GM18520 (cell line): ENCODE data around the gene EXOC6B.
"Not testable (repeated sequence)": the region's sequence is repeated elsewhere in the genome, so short reads cannot be mapped to it uniquely, and the experiment has no call there.

Experiments
- ATAC-seq: cut with Tn5 transposase; IDR thresholded peaks from one replicate; pipeline ENCODE4 v1.9.1; 2021; ENCODE audit not compliant: unreplicated experiment

Gene EXOC6B

DNA sequence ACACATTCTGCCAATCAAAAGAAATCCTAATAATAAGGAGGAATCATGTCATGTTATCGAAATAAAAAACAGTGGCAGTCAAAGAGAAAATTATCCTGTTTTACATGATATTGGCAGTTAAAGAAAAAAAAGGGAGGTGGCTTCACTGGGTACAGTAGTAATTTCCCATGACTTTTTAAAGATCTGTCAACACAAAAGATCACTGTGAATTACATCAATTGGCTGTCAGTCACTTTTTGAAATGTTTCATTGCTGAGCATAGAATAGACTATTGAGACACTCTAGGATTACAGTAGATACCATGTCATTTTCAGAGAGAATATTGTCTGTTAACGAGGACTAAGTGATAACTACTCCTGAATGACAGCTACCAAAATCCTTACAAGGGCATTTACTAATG lies 342.5 kb downstream of the EXOC6B start:
- no peak for ATAC-seq

DNA sequence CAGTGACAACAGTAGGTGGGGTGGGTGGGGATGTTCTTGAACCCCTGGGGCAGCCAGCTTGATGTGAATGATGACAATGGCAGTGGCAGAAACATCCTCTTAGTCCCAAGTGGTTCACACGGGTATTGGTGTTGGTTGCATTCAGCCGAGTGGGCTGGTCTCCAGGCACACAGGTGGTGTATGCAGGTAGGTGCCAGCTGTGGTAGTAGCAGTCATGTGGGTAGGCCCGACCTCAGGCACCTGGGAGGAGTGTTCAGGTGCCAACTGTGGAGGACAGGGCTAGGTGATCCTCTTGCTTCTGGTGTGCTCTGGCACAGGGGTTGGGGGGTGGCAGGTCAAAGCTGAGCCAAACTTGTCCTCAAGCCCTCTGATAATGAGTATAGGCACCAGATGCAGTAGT lies 350.6 kb downstream of the EXOC6B start:
- ATAC-seq: no peak

DNA sequence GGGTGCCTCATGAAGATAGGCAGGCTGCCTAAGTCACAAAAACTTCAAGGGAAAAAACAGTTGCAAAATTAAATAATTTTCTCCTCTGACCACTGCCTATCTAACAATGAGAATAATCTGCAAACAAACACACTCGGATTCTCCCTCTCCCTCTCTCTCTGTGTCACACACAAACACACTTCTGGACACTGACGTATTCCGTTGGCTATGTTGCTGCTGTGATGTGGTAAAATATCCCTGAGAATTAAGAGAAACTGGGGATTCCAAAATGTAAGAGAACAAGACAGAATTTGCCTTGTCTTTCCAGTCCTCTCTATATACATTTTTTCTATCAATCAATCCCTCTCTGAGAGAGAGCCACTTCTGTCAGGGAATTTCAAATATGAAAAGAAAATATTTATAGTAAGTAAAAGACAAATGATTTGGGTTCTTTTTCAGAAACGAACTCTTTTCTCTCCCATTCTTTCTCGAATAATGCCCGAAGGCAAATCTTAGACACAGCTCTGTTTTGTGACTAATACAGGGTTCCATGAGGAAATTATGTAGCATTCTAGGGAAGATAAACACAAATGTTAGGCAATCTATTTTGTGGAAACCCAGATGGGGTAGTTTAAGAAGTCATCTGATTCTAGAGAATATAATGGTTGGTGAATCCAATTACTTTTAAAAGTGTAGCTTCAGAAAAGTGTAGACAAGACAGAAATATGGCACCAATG lies 367.9 kb downstream of the EXOC6B start:
- no peak for ATAC-seq

DNA sequence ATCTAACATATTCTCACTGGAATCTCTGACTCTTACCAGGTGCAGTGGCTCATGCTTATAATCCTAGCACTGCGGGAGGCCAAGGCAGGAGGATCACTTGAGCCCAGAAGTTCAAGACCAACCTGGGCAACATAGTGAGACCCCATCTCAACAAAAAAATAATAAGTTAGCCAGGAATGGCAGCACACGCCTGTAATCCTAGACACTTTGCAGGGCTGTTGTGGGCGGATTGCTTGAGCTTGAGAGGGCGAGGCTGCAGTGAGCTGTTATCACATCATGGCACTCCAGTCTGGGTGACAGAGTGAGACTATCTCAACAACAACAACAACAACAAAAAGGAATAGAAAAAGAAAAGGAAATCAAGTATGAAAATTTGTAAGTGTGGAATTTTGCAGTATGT lies 371.6 kb downstream of the EXOC6B start:
- ATAC-seq: no peak

DNA sequence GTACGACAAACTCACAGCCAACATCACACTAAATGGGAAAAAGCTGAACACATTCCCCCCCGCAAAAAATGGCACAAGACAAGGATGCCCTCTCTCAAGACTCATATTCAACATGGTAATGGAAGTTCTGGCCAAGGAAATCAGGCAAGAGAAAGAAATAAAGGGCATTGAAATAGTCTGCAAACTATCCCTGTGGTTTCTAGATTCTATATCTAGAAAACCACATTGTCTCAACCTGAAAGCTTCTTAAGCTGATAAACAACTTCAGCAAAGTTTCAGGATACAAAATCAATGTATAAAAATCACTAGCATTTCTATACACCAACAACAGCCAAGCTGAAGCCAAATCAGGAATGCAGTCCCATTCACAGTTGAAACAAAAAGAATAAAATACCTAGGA lies 383.6 kb downstream of the EXOC6B start:
- no peak for ATAC-seq

DNA sequence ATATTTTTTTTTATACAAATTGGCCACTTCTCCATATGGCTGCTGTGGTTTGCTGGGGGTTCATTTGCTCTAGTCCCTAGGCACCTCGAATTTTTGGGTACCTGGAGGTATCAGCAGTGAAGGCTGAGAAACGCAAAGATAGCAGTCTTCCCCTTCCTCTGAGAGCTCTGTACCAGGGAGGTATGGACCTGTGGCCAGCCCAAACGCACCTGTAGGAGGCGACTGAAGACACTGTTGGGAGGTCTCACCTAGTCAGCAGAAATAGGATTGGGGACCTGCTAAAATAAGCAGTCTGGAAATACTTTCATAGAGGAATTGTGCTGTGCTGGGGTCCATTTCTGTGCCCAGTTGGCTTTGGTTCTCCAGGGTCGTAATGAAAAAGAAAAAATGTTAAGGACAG lies 385.9 kb downstream of the EXOC6B start:
- ATAC-seq: no peak

DNA sequence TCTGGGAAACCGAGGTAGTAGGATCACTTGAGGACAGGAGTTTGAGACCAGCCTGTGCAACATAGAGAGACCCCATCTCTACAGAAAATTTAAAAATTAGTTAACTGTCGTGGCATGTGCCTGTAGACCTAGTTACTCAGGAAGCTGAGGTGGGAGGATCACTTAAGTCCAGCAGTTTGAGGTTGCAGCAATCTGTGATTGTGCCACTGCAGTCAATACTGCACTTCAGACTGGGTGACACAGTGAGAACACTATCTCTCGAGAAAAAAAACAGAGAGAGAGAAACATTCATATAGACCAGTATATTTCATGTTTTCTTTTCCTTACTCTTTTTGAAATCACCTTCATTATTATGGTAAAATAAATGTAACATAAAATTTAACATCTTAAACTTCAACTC lies 387.5 kb downstream of the EXOC6B start:
- ATAC-seq: no peak

DNA sequence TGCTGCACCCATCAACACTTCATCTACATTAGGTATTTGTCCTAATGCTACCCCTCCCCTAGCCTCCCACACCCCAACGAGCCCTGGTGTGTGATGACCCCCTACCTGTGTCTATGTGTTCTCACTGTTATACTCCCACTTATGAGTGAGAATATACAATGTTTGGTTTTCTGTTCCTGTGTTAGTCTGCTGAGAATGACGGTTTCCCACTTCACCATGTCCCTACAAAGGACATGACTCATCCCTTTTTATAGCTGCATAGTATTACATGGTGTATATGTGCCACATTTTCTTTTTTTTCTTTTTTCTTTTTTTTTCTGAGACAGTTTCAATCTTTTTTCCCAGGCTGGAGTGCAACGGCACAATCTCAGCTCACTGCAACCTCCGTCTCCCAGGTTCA lies 394.1 kb downstream of the EXOC6B start:
- ATAC-seq: no peak

DNA sequence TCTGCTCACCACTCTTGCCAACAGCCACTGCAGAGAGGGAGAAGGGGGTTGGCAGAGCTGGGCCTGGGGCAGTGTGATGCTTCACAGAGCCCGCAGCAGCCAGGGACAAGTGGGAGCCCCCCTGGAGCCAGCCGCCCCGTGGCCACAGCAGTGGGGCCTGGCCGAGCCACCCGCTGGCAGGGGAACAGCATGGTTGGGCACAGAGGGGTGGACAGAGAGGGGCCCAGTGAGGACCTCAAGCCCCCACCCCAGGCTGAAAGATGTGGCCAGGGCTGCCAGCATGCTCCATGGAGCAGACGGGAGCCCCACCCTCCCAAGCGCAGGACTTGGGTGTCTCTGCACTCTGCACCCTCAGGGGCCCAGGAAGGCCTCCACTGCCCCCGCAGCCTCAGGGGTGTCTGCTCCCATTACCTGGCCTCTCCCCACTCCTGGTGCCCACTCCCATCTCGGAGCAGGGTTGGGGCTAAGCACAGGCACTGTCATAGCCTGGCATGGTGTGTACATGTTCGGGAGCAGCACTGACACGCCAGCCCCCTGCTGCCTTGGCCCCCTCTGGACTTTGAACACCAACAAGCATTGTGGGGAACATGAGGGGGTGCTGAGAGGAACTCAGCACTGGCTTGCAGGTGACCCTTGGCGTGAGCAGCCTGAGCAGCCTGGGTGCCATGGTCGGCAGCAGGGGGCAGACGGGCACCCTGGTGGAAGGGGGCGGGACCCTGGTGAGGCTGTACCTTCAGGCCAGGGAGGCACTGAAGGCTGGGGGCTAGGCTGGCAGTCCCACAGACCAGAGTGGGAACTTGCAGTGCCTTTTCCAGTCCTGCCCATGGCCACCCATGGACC lies 398.6 kb downstream of the EXOC6B start:
- ATAC-seq: no peak

DNA sequence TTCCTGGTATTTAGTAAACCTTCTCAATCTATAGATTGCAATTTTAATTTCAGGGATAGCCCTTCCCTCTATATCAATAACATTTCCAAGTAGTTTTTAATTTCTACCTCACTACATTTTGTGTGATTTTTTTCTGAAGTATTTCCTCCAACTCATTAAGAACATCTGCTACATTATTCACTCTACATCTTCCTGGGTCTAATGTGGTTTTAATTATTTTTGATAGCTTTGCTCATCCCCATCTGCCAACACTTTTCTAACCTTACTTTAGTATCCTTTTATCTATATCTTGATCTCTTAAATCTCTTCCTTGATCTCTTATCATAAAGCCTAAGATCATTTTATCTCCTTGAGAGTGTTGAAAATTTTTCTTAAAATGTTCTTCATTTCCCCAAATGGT lies 399.8 kb downstream of the EXOC6B start:
- no peak for ATAC-seq

DNA sequence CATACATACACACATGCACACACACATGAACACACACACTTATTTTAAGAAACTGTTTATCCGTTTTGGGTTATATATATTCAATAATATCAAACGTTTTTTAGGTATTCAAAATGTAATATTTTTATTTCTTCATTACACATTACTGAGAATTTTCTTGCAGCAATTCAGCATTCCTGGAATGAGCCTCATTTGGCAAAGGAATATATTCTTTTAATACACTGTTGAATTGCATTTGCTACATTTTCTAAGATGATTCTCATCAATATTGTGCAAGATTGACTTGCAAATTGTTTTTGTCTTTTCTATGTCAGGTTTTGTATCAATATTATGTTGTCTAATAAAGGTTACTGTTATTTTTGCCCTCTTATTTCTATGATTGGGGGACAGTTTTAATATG lies 402.1 kb downstream of the EXOC6B start:
- no peak for ATAC-seq

DNA sequence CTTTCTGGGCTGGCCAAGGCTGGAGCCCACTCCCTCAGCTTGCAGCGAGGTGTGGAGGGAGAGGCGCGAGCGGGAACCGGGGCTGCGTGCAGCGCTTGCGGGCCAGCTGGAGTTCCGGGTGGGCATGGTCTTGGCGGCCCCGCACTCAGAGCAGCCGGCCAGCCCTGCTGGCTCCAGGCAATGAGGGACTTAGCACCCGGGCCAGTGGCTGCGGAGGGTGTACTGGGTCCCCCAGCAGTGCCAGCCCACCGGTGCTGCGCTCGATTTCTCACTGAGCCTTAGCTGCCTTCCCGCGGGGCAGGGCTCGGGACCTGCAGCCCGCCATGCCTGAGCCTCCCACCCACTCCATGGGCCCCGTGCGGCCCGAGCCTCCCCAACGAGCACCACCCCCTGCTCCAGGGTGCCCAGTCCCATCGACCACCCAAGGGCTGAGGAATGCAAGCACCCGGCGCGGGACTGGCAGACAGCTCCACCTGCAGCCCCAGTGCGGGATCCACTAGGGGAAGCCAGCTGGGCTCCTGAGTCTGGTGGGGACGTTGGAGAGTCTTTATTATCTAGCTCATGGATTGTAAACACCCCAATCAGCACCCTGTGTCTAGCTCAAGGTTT lies 404.0 kb downstream of the EXOC6B start:
- ATAC-seq: not testable (repeated sequence)

DNA sequence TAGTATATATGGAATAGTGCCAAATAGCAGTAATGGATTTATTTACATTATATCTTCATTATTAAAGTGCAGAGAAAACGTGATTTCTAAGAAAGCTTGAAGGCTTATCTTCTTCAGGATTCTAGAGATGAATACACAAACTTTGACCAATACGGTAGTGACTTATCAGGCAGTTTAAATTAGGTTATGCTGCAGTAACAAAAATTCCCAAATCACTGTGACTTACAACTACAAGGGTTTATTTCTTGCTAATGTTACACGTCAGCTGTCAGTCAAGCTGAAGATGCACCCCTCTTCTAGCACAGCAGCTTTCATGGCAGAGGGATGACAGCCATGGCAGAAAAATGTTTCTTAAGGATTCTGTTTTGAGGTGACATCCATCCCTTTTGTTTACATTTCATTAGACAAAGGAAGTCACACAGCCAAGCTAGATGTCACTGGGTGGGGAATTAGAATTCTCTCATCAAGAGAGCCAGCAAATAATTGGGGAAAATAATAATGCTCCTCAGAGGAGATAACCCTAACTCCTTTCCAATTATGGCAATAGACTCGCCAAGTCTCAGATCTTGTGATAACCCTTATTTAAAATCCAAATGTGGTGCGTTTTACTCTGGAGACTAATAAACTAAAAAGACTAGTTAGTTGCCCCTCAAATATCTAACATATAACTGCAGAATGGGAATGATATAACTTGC lies 409.9 kb downstream of the EXOC6B start:
- no peak for ATAC-seq

DNA sequence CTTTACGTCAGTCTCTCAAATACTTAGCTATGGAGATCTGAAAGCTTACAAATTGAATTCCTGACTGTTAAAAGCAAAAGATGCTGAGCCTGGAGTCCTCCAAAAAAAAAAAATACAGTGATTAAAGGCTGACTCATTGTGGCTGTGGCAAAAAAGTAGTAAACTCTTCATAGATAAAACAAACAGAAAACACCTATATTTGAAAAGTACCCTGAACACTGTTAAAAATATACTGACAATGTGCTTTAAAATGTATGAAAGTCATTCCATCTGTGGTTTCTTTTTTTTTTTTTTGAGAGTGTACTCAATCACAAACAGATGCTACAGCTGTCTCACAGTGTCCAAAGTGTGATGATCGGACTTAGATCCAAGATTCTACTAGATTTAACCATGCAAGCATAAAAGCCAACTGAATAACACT lies 410.6 kb downstream of the EXOC6B start:
- no peak for ATAC-seq

DNA sequence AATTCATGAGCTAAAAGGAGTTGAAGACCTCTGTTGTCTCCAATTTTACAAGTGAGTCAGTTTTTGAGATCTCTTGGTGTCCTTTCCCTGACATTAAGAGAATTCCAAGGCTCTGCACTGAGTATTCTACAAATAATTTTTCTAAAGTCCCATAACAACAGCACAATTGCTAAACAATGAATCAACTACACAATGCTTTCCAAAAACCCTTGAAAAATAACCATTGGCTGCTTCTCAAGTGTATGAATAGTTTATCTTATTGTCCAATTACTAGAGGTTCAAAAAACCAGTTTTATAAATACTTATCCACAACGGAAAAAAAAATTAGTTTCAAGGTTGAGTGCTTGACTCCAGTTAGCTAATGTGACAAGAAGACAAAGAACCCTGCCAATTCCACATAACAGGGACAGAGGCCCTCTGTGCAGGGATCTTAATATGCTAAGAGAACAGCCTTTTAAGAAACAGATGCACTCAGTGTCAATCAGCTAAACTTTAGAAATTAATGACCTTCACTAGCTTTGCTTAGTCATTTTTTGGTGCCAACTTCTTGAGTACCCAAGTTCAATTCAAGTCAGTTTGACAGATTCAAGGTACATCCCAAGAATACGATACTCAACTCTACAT lies 411.6 kb downstream of the EXOC6B start:
- ATAC-seq: no peak

DNA sequence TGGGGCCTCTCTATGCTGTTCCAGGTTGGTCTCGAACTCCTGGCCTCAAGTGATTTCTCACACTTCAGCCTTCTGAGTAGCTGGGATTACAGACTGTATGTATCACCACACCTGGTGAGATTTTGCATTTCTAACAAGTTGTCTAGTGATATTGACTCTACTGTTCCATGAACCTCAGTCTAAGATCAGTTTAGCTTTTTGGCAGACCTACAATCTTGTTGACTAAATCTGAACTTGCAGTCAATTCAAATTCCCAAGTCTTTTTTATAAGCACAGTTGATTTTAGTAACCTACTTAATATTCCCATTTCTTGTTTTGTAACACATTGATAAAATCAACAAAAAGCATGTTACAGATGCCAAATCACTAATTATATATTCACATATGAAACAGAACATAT lies 412.1 kb downstream of the EXOC6B start:
- no peak for ATAC-seq

DNA sequence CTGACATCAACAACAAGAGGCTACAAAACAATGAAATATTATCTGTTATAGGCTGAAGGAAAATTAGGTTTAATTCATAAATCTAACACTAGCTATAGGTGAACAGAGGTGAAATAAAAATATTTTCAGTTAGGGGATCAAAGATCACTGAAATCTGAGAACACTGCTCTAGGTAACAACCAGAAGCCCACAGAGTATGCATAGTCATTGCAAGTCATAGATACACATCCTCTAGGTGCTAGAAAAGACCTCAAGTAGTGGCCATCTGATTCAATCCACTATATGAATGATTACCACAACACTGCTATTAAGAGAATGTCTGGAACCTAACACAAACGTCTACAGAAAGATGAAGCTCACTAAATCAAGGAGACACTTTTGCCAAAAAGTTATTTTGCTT lies 413.6 kb downstream of the EXOC6B start:
- no peak for ATAC-seq

DNA sequence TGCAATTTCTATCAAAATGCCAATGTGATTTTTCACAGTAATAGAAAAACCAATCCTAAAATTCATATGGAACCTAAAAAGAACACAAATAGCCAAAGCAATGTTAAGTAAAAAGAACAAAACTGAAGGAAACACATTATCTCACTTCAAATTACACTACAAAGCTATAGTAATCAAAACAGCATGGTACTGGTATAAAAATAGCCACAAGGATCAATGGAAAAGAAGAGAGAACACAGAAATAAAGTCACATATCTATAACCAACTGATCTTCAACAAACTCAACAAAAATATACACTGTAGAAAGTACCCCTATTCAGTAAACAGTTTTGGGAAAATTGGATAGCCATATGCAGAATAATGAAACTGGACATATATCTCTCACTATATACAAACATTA lies 426.0 kb downstream of the EXOC6B start:
- no peak for ATAC-seq

DNA sequence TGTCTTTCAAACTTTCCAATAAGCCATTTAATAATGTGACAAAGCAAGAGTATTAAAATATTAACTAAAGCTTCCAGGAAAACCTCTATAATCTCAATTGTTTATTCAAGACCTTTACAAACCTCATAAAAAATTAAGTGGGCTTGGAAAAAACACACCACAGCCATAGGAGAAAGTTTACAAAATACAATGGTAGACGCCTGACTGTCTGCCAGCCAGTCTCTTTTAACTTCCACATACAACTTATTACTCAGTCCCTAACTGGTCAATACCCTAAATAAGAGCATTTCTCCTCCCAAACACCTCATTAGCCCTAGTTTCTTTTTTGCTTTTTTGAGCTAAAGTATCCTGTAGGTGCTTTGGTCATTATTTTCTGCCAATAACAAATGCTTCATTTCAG lies 430.7 kb downstream of the EXOC6B start:
- no peak for ATAC-seq

DNA sequence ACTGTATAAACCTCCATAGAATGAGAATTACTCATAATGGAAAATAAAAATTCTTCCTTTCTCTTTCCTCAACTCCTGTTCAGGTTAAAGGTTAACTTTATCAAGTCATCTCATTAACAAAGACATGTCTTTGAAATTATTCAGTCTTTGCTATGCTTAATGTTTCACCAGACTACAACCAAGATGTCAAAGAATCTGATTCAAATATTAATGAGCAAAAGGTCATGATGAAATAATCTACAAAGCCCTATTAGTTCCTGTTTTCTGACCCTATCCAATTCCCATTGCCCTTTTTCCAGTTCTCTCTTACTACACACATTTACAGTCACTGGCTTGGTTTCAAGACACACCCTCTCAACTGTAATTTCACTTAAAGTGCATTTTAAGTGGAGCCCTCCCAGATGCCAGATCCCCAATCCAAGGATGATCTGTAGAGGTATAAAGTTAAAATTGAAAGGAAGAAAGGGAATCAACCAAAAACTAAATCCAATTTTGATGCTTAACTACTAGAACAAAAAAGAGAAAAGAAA lies 431.2 kb downstream of the EXOC6B start:
- ATAC-seq: no peak

DNA sequence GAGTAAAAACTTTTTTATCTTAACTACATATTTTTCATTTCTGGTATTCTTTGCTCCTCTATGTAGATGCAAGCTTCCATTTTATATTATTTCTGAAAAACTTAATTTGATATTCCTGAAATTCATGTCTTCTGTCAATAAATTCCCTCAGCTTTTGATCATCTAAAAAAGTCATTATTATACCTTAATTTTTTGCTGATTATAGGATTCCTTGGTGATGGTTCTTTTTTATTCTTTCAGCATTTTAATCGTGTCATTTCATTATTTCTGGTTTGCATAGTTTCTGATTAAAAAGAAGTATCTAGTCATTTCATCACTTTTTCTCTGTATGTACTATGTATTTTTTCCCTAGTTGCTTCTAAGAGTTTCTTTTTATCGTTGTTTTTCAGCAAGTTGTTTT lies 436.4 kb downstream of the EXOC6B start:
- no peak for ATAC-seq
